ENCODE measurements around the gene CRHR1. TPM values are rescaled to one million over a fixed set of nuclear protein-coding genes. Genes with fewer than 3 reads are reported as not detected.

Gene CRHR1
- total RNA-seq, 1 experiment from 2014 or later, result 0.15 TPM

GRCh38 chr17:45814622-45815606 lies 30.8 kb downstream of the CRHR1 start:
- no peaks in the 10 kb centered on the region for H3K36me3 ChIP-seq (ENCODE audit: control insufficient read depth, insufficient read depth, low read length)
- CTCF ChIA-PET, result no interaction called here
- H3K4me3 ChIP-seq (ENCODE audit: low read depth in 2 of 2, low read length in 2 of 2), result no peak overlapping the region
- H3K9me3 ChIP-seq (ENCODE audit: control insufficient read depth, insufficient read depth, low read depth, low read length), result no peaks in the 10 kb centered on the region
- H3K4me1 ChIP-seq (ENCODE audit: control insufficient read depth, insufficient read depth, low read length), result no peaks in the 10 kb centered on the region
- TF ChIP-seq CTCF (IDR thresholded peaks at IDR 0.05) (no peak), TCF7L2 (IDR thresholded peaks at IDR 0.05; ENCODE audit: low read depth, low read length) (no peak), REST (IDR thresholded peaks at IDR 0.05; ENCODE audit: insufficient read depth in 1 of 2, low read depth in 2 of 2, low read length in 1 of 2) (no peak), SIN3A (IDR thresholded peaks at IDR 0.05; ENCODE audit: borderline replicate concordance, insufficient read depth, low read depth, low read length) (no peak), POLR2AphosphoS5 (IDR thresholded peaks at IDR 0.05; ENCODE audit: low read depth, low read length) (no peak)
- no peak overlapping the region for H3K27ac ChIP-seq (ENCODE audit: low read length)
- in situ Hi-C loops (cut with HindIII; ENCODE audit: low pct_unique_long_range_greater_than_20kb, low sequenced_read_pairs), result no loop called here
- ATAC-seq (no peak), DNase-seq (ENCODE audit: low read depth, low spot score) (no peak)
- H3K27me3 ChIP-seq (ENCODE audit: control insufficient read depth, insufficient read depth, low read length), result no peaks in the 10 kb centered on the region
- POLR2A ChIA-PET, result no interaction called here
- intact Hi-C loops (cut with micrococcal nuclease; ENCODE audit: unreplicated experiment), result no loop called here
- BruUV-seq (replicated peaks), result no TSS peak

GRCh38 chr17:45815752-45816151 lies 31.6 kb downstream of the CRHR1 start:
- intact Hi-C loops (cut with micrococcal nuclease; ENCODE audit: unreplicated experiment) (no loop called here), in situ Hi-C loops (cut with HindIII; ENCODE audit: low pct_unique_long_range_greater_than_20kb, low sequenced_read_pairs) (no loop called here)
- BruUV-seq (replicated peaks), result no TSS peak
- CTCF ChIA-PET, result no interaction called here
- ATAC-seq, result no peak
- Histone ChIP-seq H3K4me3 (ENCODE audit: low read depth in 2 of 2, low read length in 2 of 2) (no peak overlapping the region), H3K27me3 (ENCODE audit: control insufficient read depth, insufficient read depth, low read length) (no peaks in the 10 kb centered on the region), H3K4me1 (ENCODE audit: control insufficient read depth, insufficient read depth, low read length) (no peaks in the 10 kb centered on the region), H3K27ac (ENCODE audit: low read length) (no peak overlapping the region), H3K36me3 (ENCODE audit: control insufficient read depth, insufficient read depth, low read length) (no peaks in the 10 kb centered on the region), H3K9me3 (ENCODE audit: control insufficient read depth, insufficient read depth, low read depth, low read length) (no peaks in the 10 kb centered on the region)
- DNase-seq (ENCODE audit: low read depth, low spot score), result no peak
- no peak for TF ChIP-seq POLR2AphosphoS5 (IDR thresholded peaks at IDR 0.05; ENCODE audit: low read depth, low read length)
- POLR2A ChIA-PET, result no interaction called here

- Histone ChIP-seq H3K27me3 (ENCODE audit: control insufficient read depth, insufficient read depth, low read length) (no peaks in the 10 kb centered on the region), H3K36me3 (ENCODE audit: control insufficient read depth, insufficient read depth, low read length) (no peaks in the 10 kb centered on the region)
Measured at GRCh38 chr17:45818041-45818440, 33.9 kb downstream of the CRHR1 start.

More at GRCh38 chr17:45818041-45818440, 33.9 kb downstream of the CRHR1 start:
- Histone ChIP-seq H3K4me1 (ENCODE audit: control insufficient read depth, insufficient read depth, low read length) (no peaks in the 10 kb centered on the region), H3K27ac (ENCODE audit: low read length) (no peak overlapping the region), H3K4me3 (ENCODE audit: low read depth in 2 of 2, low read length in 2 of 2) (no peak overlapping the region), H3K9me3 (ENCODE audit: control insufficient read depth, insufficient read depth, low read depth, low read length) (no peaks in the 10 kb centered on the region)
- in situ Hi-C loops (cut with HindIII; ENCODE audit: low pct_unique_long_range_greater_than_20kb, low sequenced_read_pairs), result no loop called here
- intact Hi-C loops (cut with micrococcal nuclease; ENCODE audit: unreplicated experiment), result no loop called here
- BruUV-seq (replicated peaks), result no TSS peak
- no peak for TF ChIP-seq TCF7L2 (IDR thresholded peaks at IDR 0.05; ENCODE audit: low read depth, low read length)
- no peak for TF ChIP-seq REST (IDR thresholded peaks at IDR 0.05; ENCODE audit: insufficient read depth in 1 of 2, low read depth in 2 of 2, low read length in 1 of 2)
- no peak for TF ChIP-seq CTCF (IDR thresholded peaks at IDR 0.05)
- TF ChIP-seq SIN3A (IDR thresholded peaks at IDR 0.05; ENCODE audit: borderline replicate concordance, insufficient read depth, low read depth, low read length), result no peak
- no peak for TF ChIP-seq POLR2AphosphoS5 (IDR thresholded peaks at IDR 0.05; ENCODE audit: low read depth, low read length)
- ATAC-seq, result no peak
- CTCF ChIA-PET, result no interaction called here
- no peak for DNase-seq (ENCODE audit: low read depth, low spot score)
- POLR2A ChIA-PET, result no interaction called here

Data from Panc1 (cell line).